Natural killer cell treated with Interleukin-12 subunit alpha and Interleukin-12 subunit beta and Interleukin-15 and Interleukin-18, amount 100 ng/mL, for 72 hours (primary cell): ENCODE results near the gene AHNAK. TPM values are rescaled to one million over a fixed set of nuclear protein-coding genes. Genes with fewer than 3 reads are reported as not detected.
"Not testable (repeated sequence)": the region's sequence is repeated elsewhere in the genome, so short reads cannot be mapped to it uniquely, and the experiment has no call there.

Experiments used
- ATAC-seq, 2 donors: fragments of 150-1000 bp; cut with Tn5 transposase in 1 of 2; sonication (Bioruptor Pico), chemical (Tn5 transposase) in 1 of 2; 2 replicates each; pipeline ENCODE4 v1.10.0; 2021
- DNase-seq: peaks from one replicate; pipeline ENCODE4 v3.0.0; 2022; ENCODE audit warnings: low spot score
- H3K27ac Mint-ChIP-seq, 2 donors: 1 replicate in 1 of 2; 2 replicates in 1 of 2; pipeline ENCODE4 v1.8.0; 2022; ENCODE audit warnings: mixed read lengths in 2 of 2, mild to moderate bottlenecking in 1 of 2, moderate library complexity in 1 of 2
- H3K27me3 Mint-ChIP-seq, 2 donors: 1 replicate in 1 of 2; 2 replicates in 1 of 2; pipeline ENCODE4 v1.8.0; 2022; ENCODE audit warnings: mixed read lengths in 2 of 2
- H3K36me3 Mint-ChIP-seq: one replicate; pipeline ENCODE4 v1.8.0; 2022; ENCODE audit warnings: mixed read lengths
- H3K4me1 Mint-ChIP-seq, 2 donors: 1 replicate in 1 of 2; 2 replicates in 1 of 2; pipeline ENCODE4 v1.8.0; 2022; ENCODE audit warnings: low read depth in 2 of 2, mixed read lengths in 2 of 2, mild to moderate bottlenecking in 1 of 2
- H3K4me3 Mint-ChIP-seq: one replicate; pipeline ENCODE4 v1.8.0; 2022; ENCODE audit warnings: mixed read lengths
- H3K9me3 Mint-ChIP-seq: 2 replicates; pipeline ENCODE4 v1.8.0; 2022; ENCODE audit warnings: mixed read lengths
- total RNA-seq, 2 donors: library from RNA; stranded (reverse); gene quantifications; one replicate each; pipeline ENCODE4 v1.2.3, GENCODE V29; 2022

AHNAK gene
- total RNA-seq, 2 donors from 2014 or later, result 49.2 to 60.0 TPM

- Mint-ChIP-seq H3K9me3 (no peaks in the 10 kb centered on the region), H3K27me3 (no peaks in the 10 kb centered on the region), H3K27ac (peak overlapping the region in 1 of 2 donors; percentile 81), H3K4me3 (no peak overlapping the region), H3K4me1 (peaks cover 23 to 29% of the 10 kb centered on the region in 2 donors), H3K36me3 (peaks cover 26% of the 10 kb centered on the region)
- DNase-seq (no peak), ATAC-seq (no peak)
Observed at GRCh38 chr11:62577046-62577714, 30.6 kb upstream of the AHNAK start.

GRCh38 chr11:62575837-62576236, 29.2 kb upstream of the AHNAK start:
- ATAC-seq (no peak), DNase-seq (no peak)
- Mint-ChIP-seq H3K27me3 (no peaks in the 10 kb centered on the region), H3K27ac (peak overlapping the region; percentile 97 to 98), H3K4me3 (peak overlapping the region; percentile 97), H3K36me3 (peaks cover 35% of the 10 kb centered on the region), H3K9me3 (no peaks in the 10 kb centered on the region), H3K4me1 (peaks cover 36 to 42% of the 10 kb centered on the region in 2 donors)

GRCh38 chr11:62575156-62575555, 28.6 kb upstream of the AHNAK start:
- Mint-ChIP-seq H3K9me3 (no peaks in the 10 kb centered on the region), H3K27me3 (no peaks in the 10 kb centered on the region), H3K4me3 (peak overlapping the region; percentile 97), H3K27ac (peak overlapping the region; percentile 97 to 98), H3K4me1 (peaks cover 43 to 47% of the 10 kb centered on the region in 2 donors), H3K36me3 (peaks cover 38% of the 10 kb centered on the region)
- no peak for DNase-seq
- ATAC-seq, result no peak

- Mint-ChIP-seq H3K4me3 (peak overlapping the region; percentile 97), H3K36me3 (peaks cover 38% of the 10 kb centered on the region), H3K4me1 (peaks cover 45 to 48% of the 10 kb centered on the region in 2 donors), H3K27me3 (no peaks in the 10 kb centered on the region), H3K9me3 (no peaks in the 10 kb centered on the region), H3K27ac (peak overlapping the region; percentile 97 to 98)
- ATAC-seq, result peak; percentile 16 to 25
- no peak for DNase-seq
Observed at GRCh38 chr11:62574363-62575071, 27.9 kb upstream of the AHNAK start.

- Mint-ChIP-seq H3K4me1 (peaks cover 45 to 48% of the 10 kb centered on the region in 2 donors), H3K36me3 (peaks cover 38% of the 10 kb centered on the region), H3K4me3 (peak within 1 kb of the TSS; percentile 97), H3K27me3 (no peaks in the 10 kb centered on the region), H3K9me3 (no peaks in the 10 kb centered on the region), H3K27ac (peak within 1 kb of the TSS; percentile 97 to 98)
- ATAC-seq (peak; percentile 98), DNase-seq (peak; percentile 99)
Observed at GRCh38 chr11:62573592-62574362, 27.2 kb upstream of the AHNAK start, which contains the start of gene EEF1G. TSS of gene EEF1G (minus strand) at chr11:62573891. CDS start at chr11:62573842, 49 bp downstream.

GRCh38 chr11:62573006-62573591, 26.5 kb upstream of the AHNAK start:
- Mint-ChIP-seq H3K36me3 (peaks cover 38% of the 10 kb centered on the region), H3K27ac (peak overlapping the region; percentile 97 to 98), H3K27me3 (no peaks in the 10 kb centered on the region), H3K4me3 (peak overlapping the region; percentile 97), H3K9me3 (no peaks in the 10 kb centered on the region), H3K4me1 (peaks cover 45 to 48% of the 10 kb centered on the region in 2 donors)
- DNase-seq (no peak), ATAC-seq (no peak)

- Mint-ChIP-seq H3K9me3 (no peaks in the 10 kb centered on the region), H3K27me3 (no peaks in the 10 kb centered on the region), H3K4me3 (peak overlapping the region; percentile 97), H3K4me1 (peaks cover 46 to 48% of the 10 kb centered on the region in 2 donors), H3K27ac (peak overlapping the region; percentile 97 to 98), H3K36me3 (peaks cover 39% of the 10 kb centered on the region)
- ATAC-seq (no peak), DNase-seq (no peak)
Observed at GRCh38 chr11:62572431-62572830, 25.8 kb upstream of the AHNAK start.

GRCh38 chr11:62571493-62571892, 24.9 kb upstream of the AHNAK start:
- peak overlapping the region; percentile 97 to 98 for H3K27ac Mint-ChIP-seq
- H3K4me3 Mint-ChIP-seq, result peak overlapping the region; percentile 97
- H3K4me1 Mint-ChIP-seq, result peaks cover 55 to 56% of the 10 kb centered on the region in 2 donors
- peaks cover 45% of the 10 kb centered on the region for H3K36me3 Mint-ChIP-seq
- not testable (repeated sequence) for H3K9me3 Mint-ChIP-seq, DNase-seq, ATAC-seq, H3K27me3 Mint-ChIP-seq

GRCh38 chr11:62570903-62571302, 24.3 kb upstream of the AHNAK start:
- Mint-ChIP-seq H3K4me3 (peak overlapping the region; percentile 97), H3K4me1 (peaks cover 60% of the 10 kb centered on the region in 2 donors), H3K36me3 (peaks cover 51% of the 10 kb centered on the region), H3K27ac (peak overlapping the region; percentile 97 to 98)
- not testable (repeated sequence) for H3K27me3 Mint-ChIP-seq, ATAC-seq, H3K9me3 Mint-ChIP-seq, DNase-seq

GRCh38 chr11:62569611-62570010, 23.0 kb upstream of the AHNAK start:
- no peak for DNase-seq
- Mint-ChIP-seq H3K9me3 (no peaks in the 10 kb centered on the region), H3K4me3 (peak overlapping the region; percentile 4), H3K36me3 (peaks cover 57% of the 10 kb centered on the region), H3K27ac (peak overlapping the region in 1 of 2 donors; percentile 98), H3K27me3 (no peaks in the 10 kb centered on the region), H3K4me1 (peaks cover 54 to 61% of the 10 kb centered on the region in 2 donors)
- no peak for ATAC-seq

GRCh38 chr11:62567018-62567633, 20.5 kb upstream of the AHNAK start:
- Mint-ChIP-seq H3K9me3 (no peaks in the 10 kb centered on the region), H3K36me3 (peaks cover 45% of the 10 kb centered on the region), H3K4me1 (peaks cover 35 to 43% of the 10 kb centered on the region in 2 donors), H3K27me3 (no peaks in the 10 kb centered on the region), H3K4me3 (peak overlapping the region; percentile 42), H3K27ac (peak overlapping the region; percentile 6 to 9)
- ATAC-seq (no peak), DNase-seq (no peak)

GRCh38 chr11:62566247-62566646, 19.6 kb upstream of the AHNAK start:
- Mint-ChIP-seq H3K4me1 (peaks cover 32 to 42% of the 10 kb centered on the region in 2 donors), H3K4me3 (no peak overlapping the region), H3K36me3 (peaks cover 43% of the 10 kb centered on the region), H3K27ac (peak overlapping the region; percentile 9 to 25), H3K27me3 (no peaks in the 10 kb centered on the region), H3K9me3 (no peaks in the 10 kb centered on the region)
- DNase-seq (no peak), ATAC-seq (no peak)
